NCI-H82 treated with DMSO at 0.1 percent for 48 hours (cell line): ENCODE measurements around the gene ACE.

Experiments used
- DNase-seq: peaks from one replicate; lab custom pipeline; 2025; ENCODE audit not compliant: unreplicated experiment; lab: John Stamatoyannopoulos, UW

Gene ACE

GRCh38 chr17:63476854-63477479 lies at the start of gene ACE:
Gene ACE (plus strand): TSS chr17:63477061. CDS start chr17:63477095, 34 bp downstream.
- DNase-seq, result no peak

GRCh38 chr17:63429766-63430165 lies 47.1 kb upstream of the ACE start:
- DNase-seq, result no peak

GRCh38 chr17:63430223-63430622 lies 46.6 kb upstream of the ACE start:
- no peak for DNase-seq

GRCh38 chr17:63431618-63431938 lies 45.3 kb upstream of the ACE start:
- no peak for DNase-seq

- no peak for DNase-seq
Observed at GRCh38 chr17:63431939-63432804, 44.7 kb upstream of the ACE start.

GRCh38 chr17:63433746-63434591 lies 42.9 kb upstream of the ACE start:
- DNase-seq, result no peak

GRCh38 chr17:63434951-63435571 lies 41.8 kb upstream of the ACE start:
- no peak for DNase-seq

- DNase-seq, result no peak
Observed at GRCh38 chr17:63435681-63436522, 41.0 kb upstream of the ACE start.

- DNase-seq, result no peak
Observed at GRCh38 chr17:63436523-63437110, 40.2 kb upstream of the ACE start.

- DNase-seq, result no peak
Observed at GRCh38 chr17:63437287-63438091, 39.4 kb upstream of the ACE start.

- no peak for DNase-seq
Observed at GRCh38 chr17:63438092-63439051, 38.5 kb upstream of the ACE start.

GRCh38 chr17:63439687-63440086 lies 37.2 kb upstream of the ACE start:
- DNase-seq, result no peak

GRCh38 chr17:63440127-63440769 lies 36.6 kb upstream of the ACE start:
- no peak for DNase-seq

- no peak for DNase-seq
Observed at GRCh38 chr17:63440770-63441335, 36.0 kb upstream of the ACE start.

GRCh38 chr17:63441654-63442053 lies 35.2 kb upstream of the ACE start:
- DNase-seq, result no peak

- DNase-seq, result no peak
Observed at GRCh38 chr17:63442074-63442473, 34.8 kb upstream of the ACE start.

GRCh38 chr17:63442549-63443035 lies 34.3 kb upstream of the ACE start:
- DNase-seq, result peak; percentile 95
